Natural killer cell (primary cell): ENCODE results near the gene ZMIZ1. TPM values are rescaled to one million over a fixed set of nuclear protein-coding genes. Genes with fewer than 3 reads are reported as not detected.
A peak's percentile ranks its signal among the peaks of the same experiment; 100 is the strongest.

ENCODE experiments used
- ATAC-seq, 3 donors: fragments of 150-1000 bp in 2 of 3; fragments of 200-7000 bp in 1 of 3; cut with Tn5 transposase; 1 replicate in 1 of 3; 2 replicates in 2 of 3; pipeline ENCODE4 v1.10.0; 2021; ENCODE audit warnings: mild to moderate bottlenecking in 2 of 3, moderate library complexity in 2 of 3
- DNase-seq, 2 donors: peaks; one replicate each; pipeline versions ENCODE4 v3.0.0 to v3.0.0-alpha.2; 2013 to 2021; ENCODE audit warnings: mixed read lengths in 1 of 2
- H3K27ac ChIP-seq: one replicate; pipeline ENCODE4 v1.5.1; 2013; ENCODE audit warnings: mild to moderate bottlenecking, low read length
- H3K27me3 ChIP-seq: one replicate; pipeline ENCODE4 v1.6.1; 2013; ENCODE audit warnings: low read length; ENCODE audit not compliant: control insufficient read depth, insufficient read depth
- H3K36me3 ChIP-seq: one replicate; pipeline ENCODE4 v1.6.1; 2013; ENCODE audit warnings: low read length; ENCODE audit not compliant: control insufficient read depth, insufficient read depth
- H3K4me1 ChIP-seq: one replicate; pipeline ENCODE4 v1.6.1; 2013; ENCODE audit warnings: low read length; ENCODE audit not compliant: control insufficient read depth, insufficient read depth
- H3K4me3 ChIP-seq: one replicate; pipeline ENCODE4 v1.5.1; 2013; ENCODE audit warnings: low read length
- H3K9me3 ChIP-seq: one replicate; pipeline ENCODE4 v1.6.1; 2013; ENCODE audit warnings: low read length; ENCODE audit not compliant: control insufficient read depth, insufficient read depth
- H3K27ac Mint-ChIP-seq, 2 donors: one replicate each; pipeline ENCODE4 v1.8.0; 2022; ENCODE audit warnings: mild to moderate bottlenecking in 2 of 2, mixed read lengths in 2 of 2, moderate library complexity in 1 of 2
- H3K27me3 Mint-ChIP-seq, 2 donors: one replicate each; pipeline ENCODE4 v1.8.0; 2022; ENCODE audit warnings: low read depth in 2 of 2, mixed read lengths in 2 of 2
- H3K36me3 Mint-ChIP-seq: one replicate; pipeline ENCODE4 v1.8.0; 2022; ENCODE audit warnings: mixed read lengths
- H3K4me1 Mint-ChIP-seq, 2 donors: one replicate each; pipeline ENCODE4 v1.8.0; 2022; ENCODE audit warnings: mixed read lengths in 2 of 2
- H3K4me3 Mint-ChIP-seq: one replicate; pipeline ENCODE4 v1.8.0; 2022; ENCODE audit warnings: mild to moderate bottlenecking, moderate library complexity, mixed read lengths
- H3K9me3 Mint-ChIP-seq, 2 donors: one replicate each; pipeline ENCODE4 v1.8.0; 2022; ENCODE audit warnings: mixed read lengths in 2 of 2
- CTCF ChIP-seq: fragments of 200-600 bp; IDR thresholded peaks from one replicate; pipeline ENCODE4 v1.8.0; 2022; ENCODE audit warnings: antibody characterized with exemption
- WGBS: methylation state at CpG from one replicate; pipeline ENCODE4 v1.1.7; 2013; ENCODE audit warnings: missing lambda C conversion rate; ENCODE audit not compliant: insufficient coverage; 5-methylcytosine and 5-hydroxymethylcytosine counted together
- intact Hi-C: fragments of 100-400 bp; cut with micrococcal nuclease; formaldehyde crosslinking; loops from one replicate; pipeline ENCODE4 v1.14.2; 2022
- total RNA-seq, 4 donors: library from RNA; stranded (reverse); fragments of 120-200 nt in 1 of 4; gene quantifications; one replicate each; pipeline versions ENCODE4 v1.2.3 to v1.2.4, GENCODE V29; 2013 to 2022

The ZMIZ1 gene
- total RNA-seq, 3 donors from 2014 or later (not counting 1 experiment from before 2014, with no cell fraction given) = 36.5 to 51.5 (median 37.9) TPM

GRCh38 chr10:79286318-79286951 is 217.7 kb downstream of the ZMIZ1 start:
- ATAC-seq (peak; percentile 85 to 95 (median 92)), DNase-seq (peak; percentile 76 to 92)
- no peaks in the 10 kb centered on the region for H3K9me3 ChIP-seq
- peaks cover 63% of the 10 kb centered on the region for H3K4me1 ChIP-seq
- Mint-ChIP-seq H3K9me3 (no peaks in the 10 kb centered on the region), H3K4me1 (peaks cover 49 to 81% of the 10 kb centered on the region in 2 donors), H3K4me3 (peak overlapping the region; percentile 83), H3K27ac (peak overlapping the region; percentile 95 to 98), H3K27me3 (no peaks in the 10 kb centered on the region), H3K36me3 (no peaks in the 10 kb centered on the region)
- intact Hi-C loops = loop anchor here (1.0 to 2.0 kb wide), 2 partner anchors 30 to 41 kb away; no protein-coding TSS in a partner anchor
- no peak overlapping the region for H3K4me3 ChIP-seq
- peaks cover 6% of the 10 kb centered on the region for H3K36me3 ChIP-seq
- 0% methylated on average over 23 of the region's 23 CpGs for WGBS
- peak overlapping the region; percentile 97 for H3K27ac ChIP-seq
- H3K27me3 ChIP-seq = no peaks in the 10 kb centered on the region
- no peak for TF ChIP-seq CTCF

GRCh38 chr10:79287973-79288723 is 219.4 kb downstream of the ZMIZ1 start:
- ATAC-seq (no peak), DNase-seq (no peak)
- H3K9me3 Mint-ChIP-seq = no peaks in the 10 kb centered on the region
- H3K9me3 ChIP-seq = no peaks in the 10 kb centered on the region
- H3K27ac ChIP-seq = no peak overlapping the region
- H3K36me3 Mint-ChIP-seq = no peaks in the 10 kb centered on the region
- peaks cover 49 to 91% of the 10 kb centered on the region in 2 donors for H3K4me1 Mint-ChIP-seq
- peak overlapping the region; percentile 95 to 98 for H3K27ac Mint-ChIP-seq
- TF ChIP-seq CTCF = no peak
- H3K4me1 ChIP-seq = peaks cover 75% of the 10 kb centered on the region
- H3K36me3 ChIP-seq = peaks cover 7% of the 10 kb centered on the region
- intact Hi-C loops = loop anchor here (2.0 kb wide), 1 partner anchor 29 kb away; no protein-coding TSS in a partner anchor
- H3K27me3 ChIP-seq = no peaks in the 10 kb centered on the region
- no peak overlapping the region for H3K4me3 ChIP-seq
- peak overlapping the region; percentile 80 for H3K4me3 Mint-ChIP-seq
- no peaks in the 10 kb centered on the region for H3K27me3 Mint-ChIP-seq
- 73% methylated on average over 15 of the region's 15 CpGs for WGBS

GRCh38 chr10:79289801-79290200 is 221.0 kb downstream of the ZMIZ1 start:
- Histone ChIP-seq H3K36me3 (peaks cover 13% of the 10 kb centered on the region), H3K9me3 (no peaks in the 10 kb centered on the region), H3K4me1 (peaks cover 75% of the 10 kb centered on the region), H3K27ac (no peak overlapping the region), H3K27me3 (no peaks in the 10 kb centered on the region), H3K4me3 (no peak overlapping the region)
- DNase-seq (no peak), ATAC-seq (no peak)
- no peaks in the 10 kb centered on the region for H3K27me3 Mint-ChIP-seq
- peaks cover 38 to 84% of the 10 kb centered on the region in 2 donors for H3K4me1 Mint-ChIP-seq
- H3K9me3 Mint-ChIP-seq = no peaks in the 10 kb centered on the region
- no peak for TF ChIP-seq CTCF
- H3K4me3 Mint-ChIP-seq = no peak overlapping the region
- 93% methylated on average over 6 of the region's 6 CpGs for WGBS
- intact Hi-C loops = no loop called here
- no peaks in the 10 kb centered on the region for H3K36me3 Mint-ChIP-seq
- H3K27ac Mint-ChIP-seq = peak overlapping the region; percentile 26 to 98
